DMS 273 treated with DMSO at 0.1 percent for 48 hours (cell line): ENCODE measurements around the gene PTPN6.
A peak's percentile ranks its signal among the peaks of the same experiment; 100 is the strongest.

ENCODE experiments used
- DNase-seq: peaks from one replicate; lab custom pipeline; 2025; lab: John Stamatoyannopoulos, UW

PTPN6 gene

GRCh38 chr12:6923003-6923732 is 28.0 kb upstream of the PTPN6 start:
- DNase-seq: no peak

GRCh38 chr12:6923851-6924250 is 27.3 kb upstream of the PTPN6 start:
- DNase-seq: no peak

- no peak for DNase-seq
Observed at GRCh38 chr12:6925239-6925539, 26.0 kb upstream of the PTPN6 start.

- DNase-seq: peak; percentile 40
Observed at GRCh38 chr12:6925540-6926279, 25.4 kb upstream of the PTPN6 start.

GRCh38 chr12:6927379-6928021 is 23.7 kb upstream of the PTPN6 start, which contains the start of gene ATN1:
TSS of gene ATN1 (plus strand) at chr12:6927959. CDS start at chr12:6934002, 6,043 bp downstream.
- DNase-seq: no peak

GRCh38 chr12:6928022-6928702 is 23.0 kb upstream of the PTPN6 start:
- no peak for DNase-seq

GRCh38 chr12:6928703-6929407 is 22.3 kb upstream of the PTPN6 start:
- no peak for DNase-seq

GRCh38 chr12:6929466-6930452 is 21.4 kb upstream of the PTPN6 start:
- DNase-seq: no peak

GRCh38 chr12:6932766-6933165 is 18.4 kb upstream of the PTPN6 start:
- no peak for DNase-seq

- DNase-seq: no peak
Observed at GRCh38 chr12:6934110-6934509, 17.0 kb upstream of the PTPN6 start.

GRCh38 chr12:6935371-6936193 is 15.6 kb upstream of the PTPN6 start:
- no peak for DNase-seq

- no peak for DNase-seq
Observed at GRCh38 chr12:6936194-6936635, 14.9 kb upstream of the PTPN6 start.

GRCh38 chr12:6936636-6937480 is 14.3 kb upstream of the PTPN6 start:
- no peak for DNase-seq

GRCh38 chr12:6937481-6938352 is 13.4 kb upstream of the PTPN6 start:
- DNase-seq: peak; percentile 77

- no peak for DNase-seq
Observed at GRCh38 chr12:6938353-6939190, 12.6 kb upstream of the PTPN6 start.

- no peak for DNase-seq
Observed at GRCh38 chr12:6939191-6939540, 12.0 kb upstream of the PTPN6 start.

GRCh38 chr12:6941267-6941666 is 9.9 kb upstream of the PTPN6 start:
- no peak for DNase-seq
